Measurements from ENCODE around the gene CES4A.

The CES4A gene

DNA sequence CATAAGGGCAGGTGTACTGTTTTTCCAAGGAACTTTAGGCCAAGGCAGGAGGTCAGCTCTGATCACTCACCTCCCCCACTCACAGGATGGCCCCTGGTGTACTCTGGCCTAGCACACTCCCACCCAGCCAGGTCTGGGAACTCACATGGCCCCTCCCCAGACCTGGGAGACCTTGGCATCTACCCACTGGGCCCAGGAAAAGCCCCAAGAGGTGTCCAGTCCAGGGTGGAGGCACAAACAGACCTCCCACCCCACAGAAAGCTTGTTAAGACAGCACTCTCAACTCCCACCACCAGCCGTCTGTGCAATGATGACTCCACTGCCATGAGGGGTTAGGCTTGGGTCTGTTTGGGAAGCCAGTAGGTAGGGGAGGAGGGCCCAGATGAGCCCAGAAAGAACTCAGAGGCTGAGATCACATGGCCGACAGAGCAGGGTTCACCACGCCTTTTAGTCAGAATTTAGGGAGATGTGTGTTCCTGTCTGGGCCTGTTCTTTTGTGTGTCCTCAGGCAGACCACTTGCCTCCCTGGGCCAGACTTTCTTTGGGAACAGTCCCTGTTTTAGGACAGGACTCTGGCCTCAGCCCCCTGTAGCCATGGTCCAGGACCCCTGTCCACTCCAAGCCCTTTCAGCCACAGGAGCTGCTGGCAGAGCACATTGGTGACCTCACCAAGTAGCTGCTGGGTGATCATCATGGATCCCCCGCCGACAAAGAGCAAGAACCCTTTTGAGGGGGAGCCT lies 28.5 kb downstream of the CES4A start:
- TF ChIP-seq, protein P1, sequence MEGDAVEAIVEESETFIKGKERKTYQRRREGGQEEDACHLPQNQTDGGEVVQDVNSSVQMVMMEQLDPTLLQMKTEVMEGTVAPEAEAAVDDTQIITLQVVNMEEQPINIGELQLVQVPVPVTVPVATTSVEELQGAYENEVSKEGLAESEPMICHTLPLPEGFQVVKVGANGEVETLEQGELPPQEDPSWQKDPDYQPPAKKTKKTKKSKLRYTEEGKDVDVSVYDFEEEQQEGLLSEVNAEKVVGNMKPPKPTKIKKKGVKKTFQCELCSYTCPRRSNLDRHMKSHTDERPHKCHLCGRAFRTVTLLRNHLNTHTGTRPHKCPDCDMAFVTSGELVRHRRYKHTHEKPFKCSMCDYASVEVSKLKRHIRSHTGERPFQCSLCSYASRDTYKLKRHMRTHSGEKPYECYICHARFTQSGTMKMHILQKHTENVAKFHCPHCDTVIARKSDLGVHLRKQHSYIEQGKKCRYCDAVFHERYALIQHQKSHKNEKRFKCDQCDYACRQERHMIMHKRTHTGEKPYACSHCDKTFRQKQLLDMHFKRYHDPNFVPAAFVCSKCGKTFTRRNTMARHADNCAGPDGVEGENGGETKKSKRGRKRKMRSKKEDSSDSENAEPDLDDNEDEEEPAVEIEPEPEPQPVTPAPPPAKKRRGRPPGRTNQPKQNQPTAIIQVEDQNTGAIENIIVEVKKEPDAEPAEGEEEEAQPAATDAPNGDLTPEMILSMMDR (conservative IDR thresholded peaks at IDR 0.05; ENCODE audit: low read length): no peak
- no peak for DNase-seq (ENCODE audit: low read depth)
- H3K4me3 ChIP-seq (ENCODE audit: low read length): no peak overlapping the region

DNA sequence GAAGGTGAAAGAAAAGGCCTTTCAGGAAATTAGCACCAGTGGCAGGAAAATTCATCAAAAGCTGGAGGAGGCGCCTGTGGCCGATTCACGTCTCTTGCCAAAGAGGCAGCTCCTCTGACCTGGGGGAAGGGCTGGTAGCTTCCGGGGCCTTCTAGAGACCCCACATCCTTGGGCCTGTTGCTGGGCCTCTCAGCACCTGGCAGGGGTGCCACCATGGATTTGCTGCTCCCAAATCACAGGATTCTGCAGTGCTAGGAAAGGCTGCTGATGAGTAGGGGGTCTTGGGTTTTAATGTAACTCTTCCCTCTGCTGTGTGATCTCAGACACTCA lies 29.0 kb downstream of the CES4A start:
- TF ChIP-seq, protein P1 (conservative IDR thresholded peaks at IDR 0.05; ENCODE audit: low read length): no peak
- no peak for DNase-seq (ENCODE audit: low read depth)
- no peak overlapping the region for H3K4me3 ChIP-seq (ENCODE audit: low read length)

DNA sequence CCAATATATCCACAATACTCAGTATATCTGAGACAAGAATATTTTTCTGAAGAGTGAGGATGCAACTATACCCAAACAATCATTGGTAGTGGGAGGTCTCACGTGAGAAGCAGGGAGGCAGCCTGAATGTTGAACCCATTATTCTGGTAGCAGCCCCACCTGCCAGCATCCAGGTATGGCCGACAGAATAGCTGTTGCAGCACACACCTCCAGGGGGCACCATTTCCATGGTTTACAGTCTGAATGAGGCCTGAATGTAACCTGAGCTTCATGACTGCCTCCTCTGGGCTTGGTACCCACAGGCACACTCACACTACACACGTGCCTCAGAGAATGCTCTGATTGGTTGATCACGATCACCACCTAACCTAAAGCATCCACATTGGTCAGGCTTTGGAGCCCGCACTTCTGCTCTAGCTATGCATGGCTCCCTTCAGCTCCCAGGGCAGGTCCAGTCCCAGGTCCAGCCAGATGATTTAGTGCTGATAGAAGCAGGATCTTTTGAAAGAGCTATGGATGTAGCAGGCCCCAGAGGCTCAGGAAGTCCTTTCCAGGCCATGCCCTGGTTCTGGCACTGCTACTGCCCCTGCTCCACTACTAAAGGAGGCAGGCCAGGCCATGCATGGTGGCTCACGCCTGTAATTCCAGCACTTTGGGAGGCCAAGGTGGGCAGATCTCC lies 29.6 kb downstream of the CES4A start:
- TF ChIP-seq, protein P1 (conservative IDR thresholded peaks at IDR 0.05; ENCODE audit: low read length): peak; percentile 69
- peak; percentile 87 for DNase-seq (ENCODE audit: low read depth)

DNA sequence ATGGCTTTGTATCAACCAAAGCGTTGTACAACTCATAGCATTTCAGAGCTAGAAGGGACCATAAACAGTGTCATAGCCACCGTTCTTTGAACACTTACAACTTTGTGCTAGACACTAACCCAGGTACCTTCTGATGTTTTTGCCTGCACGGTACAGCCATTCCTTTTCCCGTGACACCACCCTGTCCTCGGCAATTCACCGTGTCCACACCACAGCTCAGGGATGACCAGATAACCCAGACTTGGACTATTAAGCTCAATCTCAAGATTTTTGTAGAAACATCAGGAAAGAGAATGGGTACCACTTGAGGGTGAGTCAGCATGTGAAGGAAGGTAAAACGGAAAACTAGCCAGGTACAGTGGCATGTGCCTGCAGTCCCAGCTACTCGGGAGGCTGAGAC lies 30.8 kb downstream of the CES4A start:
- no peak overlapping the region for H3K4me3 ChIP-seq (ENCODE audit: low read length)
- TF ChIP-seq, protein P1 (conservative IDR thresholded peaks at IDR 0.05; ENCODE audit: low read length): no peak
- no peak for DNase-seq (ENCODE audit: low read depth)

More for the DNA sequence above, 29.6 kb downstream of the CES4A start:
- H3K4me3 ChIP-seq (ENCODE audit: low read length): no peak overlapping the region

DNA sequence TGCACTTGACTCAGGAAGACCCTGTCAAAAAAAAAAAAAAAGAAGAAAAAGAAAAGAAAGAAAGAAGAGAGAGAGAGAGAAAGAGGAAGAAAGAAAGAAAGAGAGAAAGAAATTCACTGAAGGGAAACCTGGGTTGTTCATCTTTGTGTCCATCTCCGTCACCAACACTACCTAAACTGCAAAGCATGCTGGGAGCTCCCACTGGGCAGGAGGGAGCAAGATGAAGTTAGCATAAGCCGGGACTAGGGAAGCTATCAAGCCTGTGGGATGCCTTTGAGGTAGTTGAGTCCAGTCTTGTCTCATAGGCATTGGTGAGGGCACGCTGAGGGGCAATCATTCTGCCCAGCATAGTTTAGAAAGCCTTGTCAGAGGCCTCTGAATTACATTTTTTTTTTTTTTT lies 32.9 kb downstream of the CES4A start:
- H3K4me3 ChIP-seq (ENCODE audit: low read length): no peak overlapping the region
- TF ChIP-seq, protein P1 (conservative IDR thresholded peaks at IDR 0.05; ENCODE audit: low read length): no peak
- DNase-seq (ENCODE audit: low read depth): no peak

DNA sequence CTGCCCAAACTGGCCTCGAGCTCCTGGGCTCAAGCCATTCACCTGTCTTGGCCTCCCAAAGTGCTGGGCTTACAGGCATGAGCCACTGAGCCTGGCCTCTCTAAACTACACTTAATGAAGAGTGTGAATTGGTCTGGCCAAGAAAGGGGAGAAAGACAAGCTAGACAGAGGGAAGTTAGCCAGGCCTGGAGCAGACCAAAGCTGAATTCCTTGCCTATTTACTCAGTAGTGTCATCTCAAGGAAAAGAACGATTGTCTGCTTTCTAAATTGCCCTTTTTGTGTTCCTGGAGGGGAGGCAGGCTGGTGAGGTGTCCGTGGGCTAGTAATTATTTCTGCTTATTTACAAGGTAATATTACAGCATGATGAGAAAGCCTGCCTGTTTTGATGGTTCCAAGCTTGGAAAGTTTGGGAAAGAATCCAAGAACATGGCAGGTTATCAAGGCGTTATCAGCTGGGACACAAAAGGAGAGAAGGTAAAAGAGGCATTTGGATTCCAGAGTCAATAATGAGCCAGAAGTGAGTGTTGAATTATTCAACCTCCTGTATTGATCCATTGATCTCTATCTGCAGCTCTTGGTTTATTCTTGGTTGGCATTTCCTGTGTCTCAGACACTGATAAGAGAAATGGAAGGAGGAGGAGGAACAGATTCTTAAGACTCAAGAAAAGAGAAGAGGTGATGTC lies 34.3 kb downstream of the CES4A start:
- DNase-seq (ENCODE audit: low read depth): peak; percentile 61
- TF ChIP-seq, protein P1 (conservative IDR thresholded peaks at IDR 0.05; ENCODE audit: low read length): no peak
- no peak overlapping the region for H3K4me3 ChIP-seq (ENCODE audit: low read length)

Measured in AG10803 (cell line).